ENCODE data around the gene TBCB. TPM values are rescaled to one million over a fixed set of nuclear protein-coding genes. Genes with fewer than 3 reads are reported as not detected.
"Not testable (repeated sequence)": the region's sequence is repeated elsewhere in the genome, so short reads cannot be mapped to it uniquely, and the experiment has no call there.

Gene TBCB
- total RNA-seq = 100 to 1,000 TPM in 2 of 4 donors, 10 to 100 TPM in 2; 57.2 to 143 (median 104) TPM

- WGBS, 2 donors = 7 to 8% methylated on average over 34 to 44 of the region's 59 CpGs
- peak within 1 kb of the TSS; percentile 24 to 84 (median 68) for H3K27ac ChIP-seq
- TF ChIP-seq CTCF (IDR thresholded peaks at IDR 0.05) (no peak), POLR2A (IDR thresholded peaks at IDR 0.05) (peak in 1 of 2 donors; percentile 56)
- H3K4me3 ChIP-seq (replicated peaks in 1 of 3) = peak within 1 kb of the TSS; percentile 13 to 87 (median 60)
- peak; percentile 78 to 80 for DNase-seq
- H3K4me1 ChIP-seq = peaks cover 15 to 16% of the 10 kb centered on the region in 2 donors
- intact Hi-C loops (cut with DNase I) = no loop called here
- H3K36me3 ChIP-seq = peaks cover 12 to 19% of the 10 kb centered on the region in 2 donors
- H3K9me3 ChIP-seq = no peaks in the 10 kb centered on the region
- H3K27me3 ChIP-seq = no peaks in the 10 kb centered on the region
These were observed at the start of gene TBCB for GRCh38 chr19:36115453-36116343. Gene TBCB (plus strand): TSS chr19:36115468. CDS start chr19:36115561, 93 bp downstream.

GRCh38 chr19:36067681-36068080, 47.6 kb upstream of the TBCB start:
- intact Hi-C loops (cut with DNase I) = no loop called here
- no peaks in the 10 kb centered on the region for H3K9me3 ChIP-seq
- 94 to 95% methylated on average over 7 to 11 of the region's 11 CpGs for WGBS, 2 donors
- H3K27me3 ChIP-seq = no peaks in the 10 kb centered on the region
- H3K4me1 ChIP-seq = no peaks in the 10 kb centered on the region
- no peaks in the 10 kb centered on the region for H3K36me3 ChIP-seq
- H3K4me3 ChIP-seq (replicated peaks in 1 of 3) = no peak overlapping the region
- no peak for DNase-seq
- TF ChIP-seq POLR2A (IDR thresholded peaks at IDR 0.05) = no peak
- no peak for TF ChIP-seq CTCF (IDR thresholded peaks at IDR 0.05)
- H3K27ac ChIP-seq = no peak overlapping the region

GRCh38 chr19:36068810-36069499, 46.3 kb upstream of the TBCB start:
- intact Hi-C loops (cut with DNase I); H3K4me1 ChIP-seq; H3K36me3 ChIP-seq; DNase-seq; H3K9me3 ChIP-seq; H3K4me3 ChIP-seq (replicated peaks in 1 of 3); H3K27ac ChIP-seq; H3K27me3 ChIP-seq: not testable (repeated sequence)
- 100% methylated on average over 1 of the region's 57 CpGs; no CpG with 5 or more reads in 1 of the 2 donors for WGBS, 2 donors

- Histone ChIP-seq H3K4me1 (no peaks in the 10 kb centered on the region), H3K9me3 (no peaks in the 10 kb centered on the region), H3K36me3 (no peaks in the 10 kb centered on the region), H3K4me3 (replicated peaks in 1 of 3) (no peak overlapping the region), H3K27me3 (no peaks in the 10 kb centered on the region), H3K27ac (no peak overlapping the region)
- intact Hi-C loops (cut with DNase I) = no loop called here
- no peak for TF ChIP-seq POLR2A (IDR thresholded peaks at IDR 0.05)
- no peak for TF ChIP-seq CTCF (IDR thresholded peaks at IDR 0.05)
- 93 to 95% methylated on average over 8 of the region's 8 CpGs for WGBS, 2 donors
- DNase-seq = no peak
These were observed 43.2 kb upstream of the TBCB start for GRCh38 chr19:36072081-36072480.

GRCh38 chr19:36073121-36073876, 42.0 kb upstream of the TBCB start:
- Histone ChIP-seq H3K36me3 (no peaks in the 10 kb centered on the region), H3K27ac (no peak overlapping the region), H3K4me3 (replicated peaks in 1 of 3) (no peak overlapping the region), H3K27me3 (no peaks in the 10 kb centered on the region), H3K4me1 (no peaks in the 10 kb centered on the region), H3K9me3 (no peaks in the 10 kb centered on the region)
- WGBS, 2 donors = 92 to 97% methylated on average over 10 of the region's 10 CpGs
- no peak for TF ChIP-seq POLR2A (IDR thresholded peaks at IDR 0.05)
- TF ChIP-seq CTCF (IDR thresholded peaks at IDR 0.05) = no peak
- DNase-seq = no peak
- intact Hi-C loops (cut with DNase I) = no loop called here
